ENCODE measurements around the gene GFI1. TPM values are rescaled to one million over a fixed set of nuclear protein-coding genes. Genes with fewer than 3 reads are reported as not detected.

Gene GFI1
- total and polyA plus RNA-seq, 2 donors (not counting 1 experiment from before 2014, with no cell fraction given), result under 0.01 to 0.06 TPM

DNA sequence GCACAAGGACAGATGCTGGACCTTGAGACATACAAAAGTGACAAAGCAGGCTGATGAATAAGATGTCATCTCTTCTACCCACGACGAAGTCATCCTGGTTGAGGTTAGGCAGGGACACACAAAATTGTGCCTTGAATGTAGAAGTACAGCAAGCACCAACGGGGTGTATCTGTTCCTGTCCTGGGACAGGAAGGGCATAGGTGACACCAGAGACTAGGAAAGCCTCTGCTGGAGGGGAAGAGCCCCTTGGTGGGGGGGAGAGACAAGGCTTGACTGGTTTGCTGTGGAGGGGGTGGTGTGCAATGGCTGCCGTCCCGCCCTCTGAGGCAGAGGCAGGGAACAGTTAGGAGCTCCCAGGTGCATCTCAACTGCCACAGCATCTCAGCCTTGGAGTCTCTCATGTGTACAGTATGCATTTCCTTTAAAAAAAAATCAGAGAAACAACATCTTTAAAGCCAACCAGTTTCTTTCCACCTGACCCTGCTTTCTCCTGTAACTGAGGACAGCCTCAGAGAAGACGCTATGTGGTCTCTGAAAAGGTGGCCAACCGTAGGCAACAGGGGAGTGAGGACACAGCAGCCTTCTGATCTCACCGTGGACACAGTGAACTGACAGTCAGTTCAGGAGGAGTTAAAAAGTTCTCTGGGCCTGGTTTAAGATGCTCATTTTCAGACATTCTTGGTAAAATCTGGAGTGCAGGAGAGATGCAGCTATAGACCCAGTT, 17.7 kb upstream of the GFI1 start:
- H3K27me3 ChIP-seq (ENCODE audit: control insufficient read depth, insufficient read depth, low read length), result no peaks in the 10 kb centered on the region
- H3K4me3 ChIP-seq (replicated peaks in 1 of 4; ENCODE audit: control extremely low read depth in 1 of 4, insufficient read depth in 1 of 4, low read depth in 3 of 4, low read length in 4 of 4), result no peak overlapping the region
- H3K36me3 ChIP-seq (ENCODE audit: control insufficient read depth, insufficient read depth, low read length), result no peaks in the 10 kb centered on the region
- no peak for TF ChIP-seq EZH2 (IDR thresholded peaks at IDR 0.05; ENCODE audit: low read length, missing control alignments)
- TF ChIP-seq, protein P1, sequence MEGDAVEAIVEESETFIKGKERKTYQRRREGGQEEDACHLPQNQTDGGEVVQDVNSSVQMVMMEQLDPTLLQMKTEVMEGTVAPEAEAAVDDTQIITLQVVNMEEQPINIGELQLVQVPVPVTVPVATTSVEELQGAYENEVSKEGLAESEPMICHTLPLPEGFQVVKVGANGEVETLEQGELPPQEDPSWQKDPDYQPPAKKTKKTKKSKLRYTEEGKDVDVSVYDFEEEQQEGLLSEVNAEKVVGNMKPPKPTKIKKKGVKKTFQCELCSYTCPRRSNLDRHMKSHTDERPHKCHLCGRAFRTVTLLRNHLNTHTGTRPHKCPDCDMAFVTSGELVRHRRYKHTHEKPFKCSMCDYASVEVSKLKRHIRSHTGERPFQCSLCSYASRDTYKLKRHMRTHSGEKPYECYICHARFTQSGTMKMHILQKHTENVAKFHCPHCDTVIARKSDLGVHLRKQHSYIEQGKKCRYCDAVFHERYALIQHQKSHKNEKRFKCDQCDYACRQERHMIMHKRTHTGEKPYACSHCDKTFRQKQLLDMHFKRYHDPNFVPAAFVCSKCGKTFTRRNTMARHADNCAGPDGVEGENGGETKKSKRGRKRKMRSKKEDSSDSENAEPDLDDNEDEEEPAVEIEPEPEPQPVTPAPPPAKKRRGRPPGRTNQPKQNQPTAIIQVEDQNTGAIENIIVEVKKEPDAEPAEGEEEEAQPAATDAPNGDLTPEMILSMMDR (conservative IDR thresholded peaks at IDR 0.05 in 1 of 2, IDR thresholded peaks at IDR 0.05 in 1 of 2; ENCODE audit: low read depth in 1 of 2, low read length in 2 of 2), result no peak
- H3K4me1 ChIP-seq (ENCODE audit: control insufficient read depth, extremely low read depth, insufficient read depth, low read length), result no peaks in the 10 kb centered on the region
- H3K9me3 ChIP-seq (ENCODE audit: control insufficient read depth, insufficient read depth, low read depth, low read length), result no peaks in the 10 kb centered on the region
- no peak overlapping the region for H3K27ac ChIP-seq (ENCODE audit: insufficient read depth, low read length)
- no peaks in the 10 kb centered on the region for H3K79me2 ChIP-seq (ENCODE audit: control insufficient read depth, insufficient read depth, low read length)
- no peak overlapping the region for H2AFZ ChIP-seq (ENCODE audit: low read length)
- no peak overlapping the region for H3K4me2 ChIP-seq (ENCODE audit: extremely low read depth, insufficient read depth, low read length)
- no peak for DNase-seq (ENCODE audit: low read depth in 2 of 2)
- H3K9ac ChIP-seq (ENCODE audit: insufficient read depth, low read length), result no peak overlapping the region
- no peaks in the 10 kb centered on the region for H4K20me1 ChIP-seq (ENCODE audit: control insufficient read depth, extremely low read depth, insufficient read depth, low read length)

DNA sequence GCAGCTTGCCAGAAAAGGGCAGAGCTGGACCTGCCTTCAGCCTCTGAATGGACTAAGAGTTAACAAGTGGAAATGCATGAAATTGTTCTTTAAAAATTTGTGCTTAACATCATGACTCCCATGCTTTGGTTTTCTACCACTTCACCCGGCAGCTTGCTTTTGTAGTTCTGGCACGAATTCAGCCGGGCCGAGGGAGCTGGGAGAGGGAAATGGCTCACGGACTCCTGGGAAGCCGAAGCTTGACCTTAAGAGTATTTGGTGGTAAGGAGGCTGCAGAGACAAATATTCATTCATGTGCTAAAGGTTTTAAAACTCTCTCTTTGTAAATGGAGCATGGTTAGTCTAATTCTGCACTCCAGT, 17.2 kb upstream of the GFI1 start:
- no peaks in the 10 kb centered on the region for H3K27me3 ChIP-seq (ENCODE audit: control insufficient read depth, insufficient read depth, low read length)
- DNase-seq (ENCODE audit: low read depth in 2 of 2), result peak in 1 of 2 donors; percentile 67
- H3K27ac ChIP-seq (ENCODE audit: insufficient read depth, low read length), result no peak overlapping the region
- H3K4me2 ChIP-seq (ENCODE audit: extremely low read depth, insufficient read depth, low read length), result no peak overlapping the region
- H2AFZ ChIP-seq (ENCODE audit: low read length), result no peak overlapping the region
- H3K36me3 ChIP-seq (ENCODE audit: control insufficient read depth, insufficient read depth, low read length), result no peaks in the 10 kb centered on the region
- H3K9ac ChIP-seq (ENCODE audit: insufficient read depth, low read length), result no peak overlapping the region
- no peaks in the 10 kb centered on the region for H4K20me1 ChIP-seq (ENCODE audit: control insufficient read depth, extremely low read depth, insufficient read depth, low read length)
- TF ChIP-seq EZH2 (IDR thresholded peaks at IDR 0.05; ENCODE audit: low read length, missing control alignments), result no peak
- TF ChIP-seq, protein P1 (conservative IDR thresholded peaks at IDR 0.05 in 1 of 2, IDR thresholded peaks at IDR 0.05 in 1 of 2; ENCODE audit: low read depth in 1 of 2, low read length in 2 of 2), result no peak
- no peak overlapping the region for H3K4me3 ChIP-seq (replicated peaks in 1 of 4; ENCODE audit: control extremely low read depth in 1 of 4, insufficient read depth in 1 of 4, low read depth in 3 of 4, low read length in 4 of 4)
- no peaks in the 10 kb centered on the region for H3K4me1 ChIP-seq (ENCODE audit: control insufficient read depth, extremely low read depth, insufficient read depth, low read length)
- H3K79me2 ChIP-seq (ENCODE audit: control insufficient read depth, insufficient read depth, low read length), result no peaks in the 10 kb centered on the region
- H3K9me3 ChIP-seq (ENCODE audit: control insufficient read depth, insufficient read depth, low read depth, low read length), result no peaks in the 10 kb centered on the region

DNA sequence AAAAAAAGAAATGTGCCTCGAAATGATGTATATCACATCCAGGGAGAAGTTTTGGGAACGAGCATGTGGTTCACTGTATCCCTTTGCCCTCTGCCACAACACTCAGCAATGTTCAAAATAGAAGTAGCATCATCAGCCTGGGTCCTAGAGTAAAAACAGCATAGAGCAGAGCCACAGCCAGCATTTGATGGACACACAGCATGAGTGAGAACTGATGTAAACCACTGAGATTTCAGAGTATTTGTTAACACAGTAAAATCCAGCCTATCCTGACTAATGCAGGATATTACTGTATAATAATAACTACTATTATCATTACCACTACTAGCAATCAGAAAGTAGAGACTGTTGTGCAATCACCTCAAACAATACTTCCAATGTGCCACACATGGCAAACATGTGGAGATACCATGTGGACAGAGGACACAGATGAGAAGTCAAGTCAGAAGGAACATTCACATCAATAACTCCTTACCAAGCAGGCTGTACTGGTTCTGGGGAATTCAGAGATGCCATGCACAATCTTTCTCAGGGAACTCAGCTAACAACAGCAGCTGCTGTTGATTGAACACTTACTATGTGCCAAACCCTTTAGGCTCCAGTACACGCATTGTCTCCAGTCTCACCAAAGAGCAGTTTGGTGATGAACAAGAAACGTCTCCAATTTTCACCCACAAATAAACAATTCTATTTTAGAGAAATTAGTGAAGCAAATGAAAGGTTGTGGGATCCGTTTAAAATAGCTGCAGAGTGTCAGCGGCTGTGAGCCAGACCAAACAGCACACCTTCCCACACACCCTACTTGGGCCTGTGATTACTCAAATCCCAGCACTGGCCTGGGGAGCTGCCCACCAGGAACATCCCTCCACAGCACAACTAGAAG, 16.6 kb upstream of the GFI1 start:
- Histone ChIP-seq H3K36me3 (ENCODE audit: control insufficient read depth, insufficient read depth, low read length) (no peaks in the 10 kb centered on the region), H3K9me3 (ENCODE audit: control insufficient read depth, insufficient read depth, low read depth, low read length) (no peaks in the 10 kb centered on the region), H3K79me2 (ENCODE audit: control insufficient read depth, insufficient read depth, low read length) (no peaks in the 10 kb centered on the region), H3K27ac (ENCODE audit: insufficient read depth, low read length) (no peak overlapping the region), H3K4me3 (replicated peaks in 1 of 4; ENCODE audit: control extremely low read depth in 1 of 4, insufficient read depth in 1 of 4, low read depth in 3 of 4, low read length in 4 of 4) (no peak overlapping the region), H3K4me2 (ENCODE audit: extremely low read depth, insufficient read depth, low read length) (no peak overlapping the region), H4K20me1 (ENCODE audit: control insufficient read depth, extremely low read depth, insufficient read depth, low read length) (no peaks in the 10 kb centered on the region), H3K27me3 (ENCODE audit: control insufficient read depth, insufficient read depth, low read length) (no peaks in the 10 kb centered on the region), H2AFZ (ENCODE audit: low read length) (no peak overlapping the region), H3K4me1 (ENCODE audit: control insufficient read depth, extremely low read depth, insufficient read depth, low read length) (no peaks in the 10 kb centered on the region), H3K9ac (ENCODE audit: insufficient read depth, low read length) (no peak overlapping the region)
- DNase-seq (ENCODE audit: low read depth in 2 of 2), result no peak
- TF ChIP-seq, protein P1 (conservative IDR thresholded peaks at IDR 0.05 in 1 of 2, IDR thresholded peaks at IDR 0.05 in 1 of 2; ENCODE audit: low read depth in 1 of 2, low read length in 2 of 2), result no peak
- no peak for TF ChIP-seq EZH2 (IDR thresholded peaks at IDR 0.05; ENCODE audit: low read length, missing control alignments)
